ENCODE results near the gene LCN15.

The LCN15 gene

DNA sequence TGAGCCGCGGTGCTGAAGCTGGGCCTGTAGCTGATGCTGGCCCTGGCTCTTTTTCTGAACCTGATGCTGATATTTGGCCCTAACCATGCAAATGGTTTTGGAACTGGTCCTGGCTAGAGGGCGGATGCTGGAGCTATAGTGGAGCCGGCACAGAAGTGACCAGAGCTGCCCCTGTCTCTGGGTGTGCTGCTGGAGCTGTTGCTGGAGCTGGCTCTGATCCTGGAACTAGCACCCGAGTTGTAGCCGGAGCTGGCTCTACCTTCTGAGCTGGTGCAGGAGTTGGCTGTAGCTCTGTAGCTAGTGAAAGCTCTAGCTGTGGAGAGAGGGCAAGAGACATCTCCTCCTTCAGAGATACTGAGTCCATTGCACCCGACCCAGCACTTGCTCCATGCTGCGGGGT is 34.4 kb downstream of the LCN15 start:
- TF ChIP-seq, protein P1, sequence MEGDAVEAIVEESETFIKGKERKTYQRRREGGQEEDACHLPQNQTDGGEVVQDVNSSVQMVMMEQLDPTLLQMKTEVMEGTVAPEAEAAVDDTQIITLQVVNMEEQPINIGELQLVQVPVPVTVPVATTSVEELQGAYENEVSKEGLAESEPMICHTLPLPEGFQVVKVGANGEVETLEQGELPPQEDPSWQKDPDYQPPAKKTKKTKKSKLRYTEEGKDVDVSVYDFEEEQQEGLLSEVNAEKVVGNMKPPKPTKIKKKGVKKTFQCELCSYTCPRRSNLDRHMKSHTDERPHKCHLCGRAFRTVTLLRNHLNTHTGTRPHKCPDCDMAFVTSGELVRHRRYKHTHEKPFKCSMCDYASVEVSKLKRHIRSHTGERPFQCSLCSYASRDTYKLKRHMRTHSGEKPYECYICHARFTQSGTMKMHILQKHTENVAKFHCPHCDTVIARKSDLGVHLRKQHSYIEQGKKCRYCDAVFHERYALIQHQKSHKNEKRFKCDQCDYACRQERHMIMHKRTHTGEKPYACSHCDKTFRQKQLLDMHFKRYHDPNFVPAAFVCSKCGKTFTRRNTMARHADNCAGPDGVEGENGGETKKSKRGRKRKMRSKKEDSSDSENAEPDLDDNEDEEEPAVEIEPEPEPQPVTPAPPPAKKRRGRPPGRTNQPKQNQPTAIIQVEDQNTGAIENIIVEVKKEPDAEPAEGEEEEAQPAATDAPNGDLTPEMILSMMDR (IDR thresholded peaks at IDR 0.05; ENCODE audit: extremely low read depth, missing control alignments), result no peak
- no peak for DNase-seq (ENCODE audit: low spot score)

DNA sequence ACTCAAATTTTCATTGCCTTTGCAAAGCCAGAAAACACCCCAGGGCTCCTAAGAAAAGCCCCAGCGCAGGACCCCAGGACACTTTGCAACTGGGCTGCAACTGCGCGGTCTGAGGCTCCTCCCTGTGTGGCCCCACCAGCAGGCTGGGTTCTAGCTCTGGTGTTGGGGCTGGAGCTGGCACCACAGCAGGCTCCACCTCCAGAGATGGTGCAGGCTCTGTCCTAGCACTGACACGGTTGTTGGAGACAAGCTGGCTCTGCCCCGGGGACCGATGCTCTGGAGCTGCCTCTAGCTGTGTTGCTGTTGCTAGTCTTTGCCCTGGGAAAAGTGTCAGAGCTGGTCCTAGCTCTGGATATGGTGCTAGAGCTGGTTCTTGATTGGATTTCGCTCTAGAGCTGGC is 35.2 kb downstream of the LCN15 start:
- DNase-seq (ENCODE audit: low spot score), result no peak
- TF ChIP-seq, protein P1 (IDR thresholded peaks at IDR 0.05; ENCODE audit: extremely low read depth, missing control alignments), result no peak

DNA sequence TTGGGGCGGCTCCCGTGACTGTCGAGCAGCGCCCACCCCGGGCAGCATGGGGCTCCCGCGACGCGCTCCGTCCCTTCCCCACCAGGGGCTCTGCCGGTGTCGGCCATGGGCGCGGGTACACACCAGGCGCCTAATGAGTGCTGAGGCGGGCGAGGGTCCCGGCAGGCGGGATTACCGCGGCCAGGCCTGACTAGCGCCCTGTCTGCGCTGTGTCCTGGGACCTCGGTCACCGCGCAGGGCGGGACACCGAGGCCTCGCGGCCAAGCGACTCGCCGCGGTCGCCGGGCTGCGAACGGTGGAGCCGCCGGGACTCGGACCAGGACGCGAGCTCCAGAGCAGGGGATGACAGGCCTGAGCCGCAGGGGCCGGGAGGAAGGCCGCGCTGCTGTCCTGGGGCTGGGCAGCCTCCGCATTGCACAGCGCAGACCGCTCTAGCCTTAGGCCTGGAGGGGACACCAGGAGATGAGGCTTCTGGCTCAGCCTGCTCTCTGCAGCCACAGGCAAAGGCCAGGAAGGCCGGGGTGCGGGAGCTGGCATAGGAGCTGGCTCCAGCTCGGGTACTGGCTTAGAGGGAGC is 35.7 kb downstream of the LCN15 start:
- DNase-seq (ENCODE audit: low spot score), result peak; percentile 64
- TF ChIP-seq, protein P1 (IDR thresholded peaks at IDR 0.05; ENCODE audit: extremely low read depth, missing control alignments), result no peak

DNA sequence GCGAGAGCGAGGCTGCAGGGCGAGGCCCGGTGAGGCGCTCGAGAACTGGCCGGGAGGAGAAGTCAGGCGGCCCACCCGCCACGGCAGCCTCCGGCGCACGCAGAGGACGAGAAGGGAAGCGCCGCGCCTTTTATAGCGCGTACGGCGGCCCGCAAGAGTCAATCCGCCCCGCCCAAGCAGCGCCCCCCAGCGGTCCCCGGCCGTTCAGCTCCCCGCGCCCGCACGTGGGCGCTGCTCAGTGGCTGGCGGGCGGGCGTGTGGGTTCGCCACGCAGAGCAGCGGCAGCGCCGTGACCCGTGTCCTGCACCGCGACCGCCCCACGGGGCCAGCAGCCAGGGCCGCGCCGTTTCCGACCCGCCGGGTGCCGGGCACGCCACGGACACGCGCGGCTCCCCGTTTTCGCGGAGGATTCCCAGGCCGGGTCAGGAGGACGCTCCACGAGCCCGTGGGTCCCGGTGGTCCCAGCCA is 36.2 kb downstream of the LCN15 start:
- peak; percentile 99 for DNase-seq (ENCODE audit: low spot score)
- TF ChIP-seq, protein P1 (IDR thresholded peaks at IDR 0.05; ENCODE audit: extremely low read depth, missing control alignments), result peak; percentile 100

DNA sequence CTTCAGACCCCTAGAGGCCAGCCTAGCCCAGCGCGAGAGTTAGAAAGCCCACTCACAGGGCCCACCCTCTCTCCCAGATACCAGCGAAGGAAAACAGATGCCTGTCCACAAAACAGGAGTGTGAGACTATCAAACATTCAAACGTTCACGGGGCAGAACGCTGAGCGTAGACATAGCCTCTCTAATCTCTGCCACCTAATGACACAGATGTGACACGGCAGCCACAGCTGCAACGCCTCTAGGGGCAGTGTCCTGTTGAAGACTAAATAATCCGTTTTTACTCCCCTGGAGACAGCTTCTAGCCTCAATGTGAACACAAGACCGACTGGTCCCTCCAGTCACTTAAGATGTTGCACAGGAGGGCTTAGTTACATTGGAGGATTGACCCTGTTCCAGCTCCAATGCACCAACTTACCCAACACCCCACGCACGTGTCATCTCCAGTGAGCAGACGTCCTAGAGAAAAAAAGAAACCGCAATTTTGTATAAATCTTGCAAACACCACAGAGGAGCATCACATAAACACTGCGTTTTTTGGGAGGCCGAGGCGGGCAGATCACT is 37.6 kb downstream of the LCN15 start:
- TF ChIP-seq, protein P1 (IDR thresholded peaks at IDR 0.05; ENCODE audit: extremely low read depth, missing control alignments), result peak; percentile 64
- DNase-seq (ENCODE audit: low spot score), result peak; percentile 87

DNA sequence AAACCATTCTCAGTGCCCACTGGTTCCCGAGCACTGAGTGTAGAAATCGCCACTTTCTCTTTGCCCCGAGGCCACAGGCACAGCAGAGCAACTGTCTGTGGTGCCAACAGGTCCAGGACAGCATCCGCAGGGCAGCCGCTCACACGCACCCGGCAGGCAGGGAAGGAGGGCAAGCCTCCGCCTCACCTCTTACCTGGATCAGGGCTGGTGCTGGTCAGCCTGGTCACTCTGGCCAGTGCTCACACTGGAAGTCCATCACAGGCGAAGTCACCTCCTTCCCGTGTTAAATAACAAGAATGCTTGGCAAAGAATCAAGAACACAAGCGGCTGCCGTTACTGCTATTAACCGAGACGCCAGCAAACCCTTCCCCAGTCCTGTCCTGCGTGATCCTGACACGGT is 38.2 kb downstream of the LCN15 start:
- no peak for DNase-seq (ENCODE audit: low spot score)
- TF ChIP-seq, protein P1 (IDR thresholded peaks at IDR 0.05; ENCODE audit: extremely low read depth, missing control alignments), result no peak

DNA sequence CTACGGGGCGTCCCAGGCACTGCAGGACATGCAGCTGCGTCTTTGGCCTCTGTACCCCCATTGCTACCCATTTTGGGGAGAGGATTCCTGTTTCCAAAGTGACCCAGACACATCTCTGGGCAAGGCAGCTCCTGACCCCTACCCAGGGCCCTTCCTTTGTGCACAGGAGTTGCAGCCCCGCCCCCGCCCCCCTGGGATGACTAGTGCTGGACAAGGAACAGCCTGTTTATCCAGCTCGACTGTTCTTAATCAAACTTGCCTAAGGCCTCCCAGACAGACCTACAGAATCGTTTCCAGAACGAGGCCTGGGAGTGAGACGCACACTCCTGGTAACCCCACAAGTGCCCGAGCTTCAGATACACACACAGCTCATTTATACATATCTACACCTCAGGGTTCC is 38.7 kb downstream of the LCN15 start:
- DNase-seq (ENCODE audit: low spot score), result no peak
- TF ChIP-seq, protein P1 (IDR thresholded peaks at IDR 0.05; ENCODE audit: extremely low read depth, missing control alignments), result no peak
